ENCODE measurements around the gene DENND5B.

DENND5B gene

DNA sequence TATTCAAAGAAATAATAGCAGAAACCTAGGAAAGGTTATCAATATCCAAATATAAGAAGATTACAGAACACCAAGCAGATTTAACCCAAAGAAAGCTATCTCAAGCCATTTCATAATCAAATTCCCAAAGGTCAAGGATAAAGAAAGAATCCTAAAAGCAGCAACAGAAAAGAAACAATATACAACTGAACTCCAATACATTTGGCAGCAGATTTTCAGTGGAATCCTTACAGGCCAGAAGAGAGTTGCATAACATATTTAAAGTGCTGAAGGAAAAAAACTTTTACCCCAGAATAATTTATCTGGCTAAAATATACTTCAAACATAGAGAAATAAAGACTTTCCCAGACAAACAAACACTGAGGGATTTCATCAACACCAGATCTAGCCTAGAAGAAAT, 54.3 kb downstream of the DENND5B start:
- Histone ChIP-seq H3K36me3 (ENCODE audit: control insufficient read depth, low read depth, low read length) (no peaks in the 10 kb centered on the region), H3K4me3 (ENCODE audit: low read length) (no peak overlapping the region), H3K4me1 (ENCODE audit: control insufficient read depth, low read depth, low read length) (peaks cover 12% of the 10 kb centered on the region), H3K27me3 (ENCODE audit: control insufficient read depth, insufficient read depth, low read length) (no peaks in the 10 kb centered on the region), H3K9me3 (ENCODE audit: control insufficient read depth, low read depth, low read length) (no peaks in the 10 kb centered on the region), H3K9ac (ENCODE audit: low read length) (no peak overlapping the region), H3K27ac (ENCODE audit: low read length) (no peak overlapping the region)

DNA sequence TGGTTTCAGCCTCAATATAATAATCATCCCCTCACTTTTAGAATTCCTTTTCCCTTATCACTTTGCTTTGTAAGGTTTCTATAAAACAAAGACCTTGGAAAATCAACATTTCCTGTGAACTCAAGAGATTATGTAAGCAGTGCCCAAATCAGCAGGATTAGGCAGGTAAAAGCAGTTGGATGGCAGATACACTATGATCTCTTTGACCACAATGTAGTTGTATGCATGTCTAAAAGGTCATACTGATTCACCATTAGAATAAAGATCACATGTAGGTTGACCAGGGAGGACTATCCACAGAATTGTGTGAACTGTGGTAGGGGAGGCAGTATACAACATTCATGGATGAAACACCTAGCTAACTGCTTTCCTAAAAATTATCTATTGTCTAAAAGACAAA, 57.5 kb downstream of the DENND5B start:
- Histone ChIP-seq H3K9me3 (ENCODE audit: control insufficient read depth, low read depth, low read length) (no peaks in the 10 kb centered on the region), H3K36me3 (ENCODE audit: control insufficient read depth, low read depth, low read length) (no peaks in the 10 kb centered on the region), H3K4me3 (ENCODE audit: low read length) (no peak overlapping the region), H3K27ac (ENCODE audit: low read length) (no peak overlapping the region), H3K9ac (ENCODE audit: low read length) (no peak overlapping the region), H3K27me3 (ENCODE audit: control insufficient read depth, insufficient read depth, low read length) (no peaks in the 10 kb centered on the region), H3K4me1 (ENCODE audit: control insufficient read depth, low read depth, low read length) (peaks cover 20% of the 10 kb centered on the region)

DNA sequence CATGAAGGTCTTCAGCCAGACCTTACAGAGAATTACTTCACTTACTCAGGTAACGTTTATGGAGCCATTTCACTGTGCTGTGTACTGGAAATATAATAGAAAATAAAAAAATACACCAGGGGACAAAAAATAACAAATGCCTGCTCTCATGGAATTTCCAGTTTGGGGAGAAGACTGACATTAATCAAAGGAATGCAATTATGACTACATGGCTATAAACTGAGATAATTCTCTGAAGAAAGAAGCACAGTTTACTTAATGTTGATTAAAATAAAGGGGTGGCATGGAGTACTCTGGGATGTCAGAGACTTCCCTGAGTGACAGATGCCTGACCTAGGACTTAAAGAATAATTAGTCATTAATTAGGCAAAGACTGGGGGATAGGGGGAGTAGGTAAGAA, 59.0 kb downstream of the DENND5B start:
- H3K27me3 ChIP-seq (ENCODE audit: control insufficient read depth, insufficient read depth, low read length), result no peaks in the 10 kb centered on the region
- no peak overlapping the region for H3K4me3 ChIP-seq (ENCODE audit: low read length)
- no peaks in the 10 kb centered on the region for H3K9me3 ChIP-seq (ENCODE audit: control insufficient read depth, low read depth, low read length)
- peaks cover 29% of the 10 kb centered on the region for H3K4me1 ChIP-seq (ENCODE audit: control insufficient read depth, low read depth, low read length)
- no peaks in the 10 kb centered on the region for H3K36me3 ChIP-seq (ENCODE audit: control insufficient read depth, low read depth, low read length)
- no peak overlapping the region for H3K27ac ChIP-seq (ENCODE audit: low read length)
- H3K9ac ChIP-seq (ENCODE audit: low read length), result no peak overlapping the region

DNA sequence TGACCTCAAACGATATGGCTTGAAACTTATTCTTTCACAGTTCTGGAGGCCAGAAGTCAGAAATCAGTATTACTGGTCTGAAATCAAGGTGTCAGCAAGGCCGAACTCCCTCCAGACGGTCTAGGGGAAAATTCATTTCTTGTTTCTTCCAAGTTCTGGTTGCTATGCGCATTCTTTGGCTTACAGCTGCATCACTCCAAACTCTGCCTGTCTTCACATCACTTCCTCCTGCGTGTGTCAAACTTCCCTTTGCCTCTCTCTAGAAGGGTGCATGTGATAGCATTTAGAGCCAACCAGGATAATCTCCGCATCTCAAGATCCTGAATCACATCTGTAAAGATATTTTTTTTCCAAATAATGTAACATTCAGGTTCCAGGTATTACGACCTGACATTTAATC, 62.8 kb downstream of the DENND5B start:
- no peaks in the 10 kb centered on the region for H3K36me3 ChIP-seq (ENCODE audit: control insufficient read depth, low read depth, low read length)
- H3K4me3 ChIP-seq (ENCODE audit: low read length), result no peak overlapping the region
- H3K27ac ChIP-seq (ENCODE audit: low read length), result no peak overlapping the region
- H3K27me3 ChIP-seq (ENCODE audit: control insufficient read depth, insufficient read depth, low read length), result no peaks in the 10 kb centered on the region
- H3K9ac ChIP-seq (ENCODE audit: low read length), result no peak overlapping the region
- H3K4me1 ChIP-seq (ENCODE audit: control insufficient read depth, low read depth, low read length), result peaks cover 32% of the 10 kb centered on the region
- H3K9me3 ChIP-seq (ENCODE audit: control insufficient read depth, low read depth, low read length), result no peaks in the 10 kb centered on the region

DNA sequence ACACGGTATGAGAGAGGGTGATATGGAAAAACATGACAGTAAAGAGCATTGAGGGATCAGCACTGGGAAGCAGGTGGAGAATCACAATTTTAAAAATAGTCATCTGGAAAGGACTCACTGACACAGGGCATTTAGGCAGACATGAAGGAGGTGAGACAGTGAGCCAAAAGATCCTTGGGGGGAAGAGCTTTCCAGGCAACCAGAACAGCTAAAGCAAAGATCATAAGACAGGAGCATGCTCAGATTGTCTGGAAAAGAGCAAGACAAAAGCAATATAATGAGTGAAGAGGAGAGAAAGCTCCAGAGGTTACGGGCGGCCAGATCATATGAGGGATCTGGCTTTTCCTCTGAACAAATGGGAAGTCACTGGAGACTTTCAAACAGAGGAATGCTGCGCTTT, 63.9 kb downstream of the DENND5B start:
- Histone ChIP-seq H3K9me3 (ENCODE audit: control insufficient read depth, low read depth, low read length) (no peaks in the 10 kb centered on the region), H3K27ac (ENCODE audit: low read length) (no peak overlapping the region), H3K4me3 (ENCODE audit: low read length) (no peak overlapping the region), H3K9ac (ENCODE audit: low read length) (no peak overlapping the region), H3K36me3 (ENCODE audit: control insufficient read depth, low read depth, low read length) (no peaks in the 10 kb centered on the region), H3K4me1 (ENCODE audit: control insufficient read depth, low read depth, low read length) (peaks cover 38% of the 10 kb centered on the region), H3K27me3 (ENCODE audit: control insufficient read depth, insufficient read depth, low read length) (no peaks in the 10 kb centered on the region)

DNA sequence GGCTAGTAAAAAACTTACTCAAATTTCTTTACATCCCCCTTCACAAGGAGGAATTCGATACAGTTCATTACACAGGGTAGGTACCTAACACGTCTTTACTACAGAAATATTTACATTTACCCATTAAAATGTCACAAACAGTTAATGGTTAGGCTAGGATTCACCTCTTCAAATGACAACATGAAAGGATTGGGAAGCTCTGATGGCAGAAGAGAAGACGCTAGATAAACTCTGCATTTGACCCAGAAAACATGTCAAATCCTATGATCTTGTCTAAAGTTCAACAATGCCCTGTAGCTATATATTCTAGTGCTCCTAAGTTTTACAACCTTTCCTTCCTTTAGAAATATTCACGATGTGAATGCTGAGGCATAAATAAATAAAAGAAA, 64.8 kb downstream of the DENND5B start:
- peaks cover 42% of the 10 kb centered on the region for H3K4me1 ChIP-seq (ENCODE audit: control insufficient read depth, low read depth, low read length)
- no peaks in the 10 kb centered on the region for H3K9me3 ChIP-seq (ENCODE audit: control insufficient read depth, low read depth, low read length)
- no peaks in the 10 kb centered on the region for H3K36me3 ChIP-seq (ENCODE audit: control insufficient read depth, low read depth, low read length)
- no peak overlapping the region for H3K9ac ChIP-seq (ENCODE audit: low read length)
- no peaks in the 10 kb centered on the region for H3K27me3 ChIP-seq (ENCODE audit: control insufficient read depth, insufficient read depth, low read length)
- H3K4me3 ChIP-seq (ENCODE audit: low read length), result no peak overlapping the region
- no peak overlapping the region for H3K27ac ChIP-seq (ENCODE audit: low read length)

DNA sequence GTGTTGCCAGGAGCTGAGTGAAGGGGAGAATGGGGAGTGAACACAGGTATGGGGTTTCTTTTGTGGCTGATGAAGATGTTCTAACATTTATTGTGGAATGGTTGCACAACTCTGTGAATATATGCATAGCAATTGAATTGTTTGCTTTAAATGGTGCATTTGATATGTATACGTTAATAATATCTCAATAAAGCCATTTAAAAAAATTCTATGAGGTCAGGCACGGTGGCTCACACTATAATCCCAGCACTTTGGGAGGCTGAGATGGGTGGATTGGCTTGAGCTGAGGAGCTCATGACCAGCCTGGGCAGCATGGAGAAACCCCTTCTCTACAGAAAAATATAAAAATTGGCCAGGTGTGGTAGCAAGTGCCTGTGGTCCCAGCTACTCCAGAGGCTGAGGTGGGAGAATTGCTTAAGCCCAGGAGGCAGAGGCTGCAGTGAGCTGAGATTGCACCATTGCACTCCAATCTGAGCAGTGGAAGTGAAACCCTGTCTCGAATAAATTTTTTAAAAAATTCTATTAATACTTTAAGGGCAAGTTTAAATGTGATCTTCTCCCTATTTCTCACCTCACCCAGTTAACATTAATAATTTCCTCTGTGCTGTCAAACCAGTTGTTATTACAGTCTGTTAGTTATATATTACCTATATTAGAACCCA, 65.3 kb downstream of the DENND5B start:
- Histone ChIP-seq H3K36me3 (ENCODE audit: control insufficient read depth, low read depth, low read length) (no peaks in the 10 kb centered on the region), H3K27ac (ENCODE audit: low read length) (no peak overlapping the region), H3K9ac (ENCODE audit: low read length) (no peak overlapping the region), H3K4me3 (ENCODE audit: low read length) (no peak overlapping the region), H3K4me1 (ENCODE audit: control insufficient read depth, low read depth, low read length) (peaks cover 37% of the 10 kb centered on the region), H3K9me3 (ENCODE audit: control insufficient read depth, low read depth, low read length) (no peaks in the 10 kb centered on the region), H3K27me3 (ENCODE audit: control insufficient read depth, insufficient read depth, low read length) (no peaks in the 10 kb centered on the region)

DNA sequence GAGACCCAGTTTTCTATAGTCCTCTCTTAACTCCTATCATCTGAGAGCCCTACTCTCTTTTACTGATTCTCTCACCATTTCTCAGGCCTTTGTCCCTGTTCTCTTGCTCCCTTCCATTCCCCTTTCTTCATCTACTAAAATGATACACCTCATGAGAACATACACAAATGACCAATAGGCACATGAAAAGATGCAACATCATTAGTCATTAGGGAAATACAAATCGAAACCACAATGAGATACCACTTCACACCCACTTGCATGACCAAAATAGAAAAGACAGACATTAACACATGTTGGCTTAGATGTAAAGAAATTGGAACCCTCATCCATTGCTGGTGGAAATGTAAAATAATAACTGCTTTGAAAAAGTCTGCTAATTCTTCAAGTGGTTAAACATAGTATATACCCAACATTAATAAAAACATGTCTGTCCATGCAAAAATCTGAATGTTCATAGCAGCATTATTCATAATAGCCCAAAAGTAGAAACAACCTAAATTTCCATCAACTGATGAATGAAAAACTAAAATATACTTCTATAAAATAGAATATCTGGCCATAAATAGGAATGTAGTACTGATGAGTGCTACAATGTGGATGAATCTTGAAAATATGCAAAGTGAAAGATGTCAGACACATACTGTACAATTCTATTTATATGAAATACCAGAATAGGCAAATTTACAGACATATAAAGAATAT, 66.0 kb downstream of the DENND5B start:
- Histone ChIP-seq H3K9ac (ENCODE audit: low read length) (no peak overlapping the region), H3K27ac (ENCODE audit: low read length) (no peak overlapping the region), H3K4me3 (ENCODE audit: low read length) (no peak overlapping the region)

DNA sequence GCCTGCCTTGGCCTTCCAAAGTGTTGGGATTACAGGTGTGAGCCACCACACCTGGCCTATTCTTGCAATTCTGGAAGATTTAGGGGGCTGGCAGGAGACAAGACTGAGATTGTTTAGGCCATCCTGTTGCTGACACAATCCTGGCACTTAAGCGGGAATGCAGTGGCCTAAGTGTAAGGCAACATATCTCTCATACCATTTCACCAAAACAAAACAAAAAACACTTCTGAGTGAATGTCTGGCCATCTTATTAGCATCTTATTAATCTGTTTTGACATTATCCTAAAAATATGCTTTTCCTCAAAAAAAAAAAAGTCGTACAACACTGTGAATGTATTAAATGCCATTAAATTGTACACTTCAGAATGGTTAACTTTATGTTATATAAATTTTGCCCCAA, 67.6 kb downstream of the DENND5B start:
- H3K9me3 ChIP-seq (ENCODE audit: control insufficient read depth, low read depth, low read length), result no peaks in the 10 kb centered on the region
- no peaks in the 10 kb centered on the region for H3K27me3 ChIP-seq (ENCODE audit: control insufficient read depth, insufficient read depth, low read length)
- H3K36me3 ChIP-seq (ENCODE audit: control insufficient read depth, low read depth, low read length), result no peaks in the 10 kb centered on the region
- no peak overlapping the region for H3K9ac ChIP-seq (ENCODE audit: low read length)
- H3K4me1 ChIP-seq (ENCODE audit: control insufficient read depth, low read depth, low read length), result peaks cover 53% of the 10 kb centered on the region
- H3K4me3 ChIP-seq (ENCODE audit: low read length), result no peak overlapping the region
- H3K27ac ChIP-seq (ENCODE audit: low read length), result no peak overlapping the region

More for the DNA sequence above, 66.0 kb downstream of the DENND5B start:
- H3K4me1 ChIP-seq (ENCODE audit: control insufficient read depth, low read depth, low read length), result peaks cover 39% of the 10 kb centered on the region
- H3K9me3 ChIP-seq (ENCODE audit: control insufficient read depth, low read depth, low read length), result no peaks in the 10 kb centered on the region
- H3K27me3 ChIP-seq (ENCODE audit: control insufficient read depth, insufficient read depth, low read length), result no peaks in the 10 kb centered on the region
- no peaks in the 10 kb centered on the region for H3K36me3 ChIP-seq (ENCODE audit: control insufficient read depth, low read depth, low read length)

DNA sequence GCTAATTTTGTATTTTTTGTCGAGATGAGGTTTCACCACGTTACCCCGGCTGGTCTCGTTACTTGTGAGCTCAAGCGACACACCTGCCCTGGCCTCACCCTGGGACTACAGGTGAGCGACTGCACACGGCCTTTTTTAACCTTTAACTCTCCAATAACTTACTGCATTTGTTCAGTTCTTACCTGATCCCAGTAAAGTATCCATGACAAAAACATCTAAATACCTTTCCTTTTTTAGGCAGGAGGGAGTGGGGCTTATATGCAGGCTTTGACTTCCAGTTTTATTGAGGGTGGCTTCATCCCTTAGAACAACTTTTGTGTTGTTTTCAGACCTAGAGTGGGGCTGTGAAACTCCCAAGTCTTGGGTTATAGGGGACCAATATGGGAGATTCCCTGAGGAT, 68.3 kb downstream of the DENND5B start:
- no peak overlapping the region for H3K4me3 ChIP-seq (ENCODE audit: low read length)
- no peak overlapping the region for H3K27ac ChIP-seq (ENCODE audit: low read length)
- peaks cover 55% of the 10 kb centered on the region for H3K4me1 ChIP-seq (ENCODE audit: control insufficient read depth, low read depth, low read length)
- H3K9ac ChIP-seq (ENCODE audit: low read length), result no peak overlapping the region
- H3K9me3 ChIP-seq (ENCODE audit: control insufficient read depth, low read depth, low read length), result no peaks in the 10 kb centered on the region
- H3K36me3 ChIP-seq (ENCODE audit: control insufficient read depth, low read depth, low read length), result no peaks in the 10 kb centered on the region
- H3K27me3 ChIP-seq (ENCODE audit: control insufficient read depth, insufficient read depth, low read length), result no peaks in the 10 kb centered on the region

DNA sequence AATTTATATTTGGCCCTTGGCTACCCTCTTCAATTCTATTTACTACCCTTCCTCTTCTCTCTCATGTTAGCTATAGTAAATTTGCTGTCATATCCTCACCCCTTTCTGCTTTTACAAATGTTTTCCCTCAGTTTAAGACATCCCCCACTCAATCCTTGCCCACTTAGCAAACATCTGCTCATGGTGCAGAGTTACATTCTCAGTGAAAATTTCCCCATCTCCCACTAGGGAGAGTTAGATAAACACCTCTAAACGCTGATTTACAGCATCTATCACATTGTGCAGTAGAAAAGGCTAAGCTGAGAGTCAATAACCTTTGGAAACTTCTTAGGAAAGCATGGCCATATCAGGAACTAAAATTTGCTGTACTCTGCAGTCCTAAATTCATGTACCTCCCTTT, 69.0 kb downstream of the DENND5B start:
- no peaks in the 10 kb centered on the region for H3K9me3 ChIP-seq (ENCODE audit: control insufficient read depth, low read depth, low read length)
- H3K27ac ChIP-seq (ENCODE audit: low read length), result no peak overlapping the region
- no peaks in the 10 kb centered on the region for H3K27me3 ChIP-seq (ENCODE audit: control insufficient read depth, insufficient read depth, low read length)
- H3K36me3 ChIP-seq (ENCODE audit: control insufficient read depth, low read depth, low read length), result no peaks in the 10 kb centered on the region
- no peak overlapping the region for H3K9ac ChIP-seq (ENCODE audit: low read length)
- H3K4me1 ChIP-seq (ENCODE audit: control insufficient read depth, low read depth, low read length), result peaks cover 60% of the 10 kb centered on the region
- no peak overlapping the region for H3K4me3 ChIP-seq (ENCODE audit: low read length)

DNA sequence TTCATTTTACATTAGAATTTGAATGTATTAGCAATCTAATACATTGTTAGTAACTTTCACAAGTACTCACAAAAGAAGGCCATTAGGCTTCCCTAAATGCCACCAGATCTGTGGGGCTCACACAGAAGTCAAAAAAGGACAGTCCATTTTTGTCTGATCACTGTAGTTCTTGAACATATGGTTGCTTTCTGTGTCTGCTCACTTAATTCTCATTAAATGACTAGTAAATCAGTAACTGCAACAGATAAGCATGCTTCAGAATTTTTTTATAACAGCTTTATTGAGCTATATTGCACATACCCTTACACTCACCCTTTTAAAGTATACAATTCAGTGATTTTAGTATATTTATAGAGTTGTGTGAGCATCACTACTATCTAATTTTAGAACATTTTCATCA, 71.4 kb downstream of the DENND5B start:
- Histone ChIP-seq H3K9ac (ENCODE audit: low read length) (peak overlapping the region; percentile 43), H3K27ac (ENCODE audit: low read length) (peak overlapping the region; percentile 82), H3K36me3 (ENCODE audit: control insufficient read depth, low read depth, low read length) (no peaks in the 10 kb centered on the region), H3K27me3 (ENCODE audit: control insufficient read depth, insufficient read depth, low read length) (no peaks in the 10 kb centered on the region), H3K4me1 (ENCODE audit: control insufficient read depth, low read depth, low read length) (peaks cover 59% of the 10 kb centered on the region), H3K4me3 (ENCODE audit: low read length) (no peak overlapping the region), H3K9me3 (ENCODE audit: control insufficient read depth, low read depth, low read length) (no peaks in the 10 kb centered on the region)
